Measurements from ENCODE around the gene ANKRA2.
A peak's percentile ranks its signal among the peaks of the same experiment; 100 is the strongest.
"Not testable (repeated sequence)": the region's sequence is repeated elsewhere in the genome, so short reads cannot be mapped to it uniquely, and the experiment has no call there.

ANKRA2 gene

GRCh38 chr5:73545403-73545779, 20.0 kb downstream of the ANKRA2 start:
- DNase-seq = no peak

- peak; percentile 87 for DNase-seq
Measured at GRCh38 chr5:73544429-73545402, 20.7 kb downstream of the ANKRA2 start.

- DNase-seq = no peak
Measured at GRCh38 chr5:73542020-73542419, 23.4 kb downstream of the ANKRA2 start.

DNA sequence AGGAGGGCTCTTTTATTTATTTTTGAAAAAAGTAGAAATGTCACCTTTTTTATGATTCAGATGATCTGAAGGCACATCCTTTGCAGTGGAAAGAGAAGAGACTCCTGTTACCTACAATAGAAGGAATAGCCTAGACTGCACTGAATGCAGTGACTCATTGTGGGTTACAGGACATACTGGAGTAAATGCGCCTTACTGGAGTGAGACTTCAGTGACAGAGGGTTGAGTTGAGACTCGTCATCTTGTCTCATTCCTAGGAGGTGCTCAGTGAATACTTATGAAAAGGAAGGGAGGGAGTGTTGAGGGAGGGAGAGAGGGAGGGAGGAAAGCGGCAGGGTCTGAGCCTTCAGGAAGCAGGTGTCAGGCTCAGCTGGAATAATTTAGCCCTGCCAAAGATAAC, 25.2 kb downstream of the ANKRA2 start:
- no peak for DNase-seq

- DNase-seq = no peak
Measured at GRCh38 chr5:73539730-73540129, 25.7 kb downstream of the ANKRA2 start.

DNA sequence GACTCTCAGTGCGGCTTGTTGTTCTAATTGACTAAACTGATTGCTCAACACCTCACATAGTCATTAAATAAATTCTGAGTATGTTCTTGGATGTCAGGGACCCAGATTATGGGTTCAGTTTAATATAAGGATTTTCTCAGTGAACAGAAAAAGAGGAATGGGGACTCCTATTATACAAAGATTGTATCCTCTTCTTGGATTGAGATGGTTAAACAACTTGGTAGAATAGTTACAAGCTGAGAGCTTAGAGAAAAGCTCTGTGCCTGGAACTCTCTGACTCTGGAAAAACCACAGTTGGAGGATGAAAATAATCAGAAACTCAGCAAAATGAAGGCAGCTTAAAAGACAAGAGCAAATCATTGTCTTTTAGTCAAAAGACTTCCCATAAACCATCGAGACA, 30.5 kb downstream of the ANKRA2 start:
- no peak for DNase-seq

DNA sequence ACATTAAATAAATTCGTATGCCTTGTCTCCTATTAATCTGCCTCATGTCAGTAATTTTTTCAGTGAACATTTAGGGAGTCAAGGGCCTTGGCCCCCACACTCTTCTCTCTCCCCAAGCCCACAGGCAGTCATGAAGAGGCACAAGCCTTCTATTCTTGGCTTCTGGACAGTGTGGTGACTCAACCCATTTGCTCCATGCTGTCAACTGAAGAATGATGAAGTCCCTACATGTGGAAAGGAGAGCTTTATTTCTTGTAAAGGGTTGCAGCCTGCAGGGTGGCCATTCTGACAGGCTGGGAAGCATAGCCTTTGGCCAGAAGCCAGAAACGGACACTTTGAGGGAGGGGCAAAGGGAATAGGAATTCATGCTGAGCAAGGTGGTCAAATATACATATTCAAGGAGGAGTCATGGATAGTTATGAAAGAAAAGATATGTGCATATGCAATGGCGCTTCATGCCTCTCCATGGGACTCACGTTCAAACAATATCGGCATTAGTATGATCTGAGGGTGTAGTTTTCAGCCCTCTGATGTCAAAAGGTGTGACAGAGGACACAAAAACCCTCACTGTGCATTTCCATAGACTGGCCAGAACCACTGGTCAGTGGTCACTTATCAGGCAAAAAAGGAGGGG, 31.3 kb downstream of the ANKRA2 start:
- no peak for DNase-seq

DNA sequence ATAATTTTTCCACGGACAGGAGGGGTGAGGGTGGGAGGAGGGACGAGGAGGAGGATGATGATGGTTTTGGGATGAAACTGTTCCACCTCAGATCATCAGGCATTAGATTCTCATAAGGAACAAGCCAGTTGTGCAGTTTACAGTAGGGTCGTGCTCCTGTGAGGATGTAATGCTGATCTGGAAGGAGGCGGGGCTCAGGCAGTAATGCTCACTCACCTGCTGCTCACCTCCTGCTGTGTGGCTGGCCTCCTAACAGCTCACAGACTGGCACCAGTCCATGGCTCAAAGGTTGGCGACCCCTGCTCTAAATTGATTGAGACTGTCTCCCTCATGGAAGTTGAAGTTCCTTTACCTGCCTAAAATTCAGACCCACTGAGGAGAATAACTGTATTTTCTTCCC, 33.2 kb downstream of the ANKRA2 start:
- no peak for DNase-seq

DNA sequence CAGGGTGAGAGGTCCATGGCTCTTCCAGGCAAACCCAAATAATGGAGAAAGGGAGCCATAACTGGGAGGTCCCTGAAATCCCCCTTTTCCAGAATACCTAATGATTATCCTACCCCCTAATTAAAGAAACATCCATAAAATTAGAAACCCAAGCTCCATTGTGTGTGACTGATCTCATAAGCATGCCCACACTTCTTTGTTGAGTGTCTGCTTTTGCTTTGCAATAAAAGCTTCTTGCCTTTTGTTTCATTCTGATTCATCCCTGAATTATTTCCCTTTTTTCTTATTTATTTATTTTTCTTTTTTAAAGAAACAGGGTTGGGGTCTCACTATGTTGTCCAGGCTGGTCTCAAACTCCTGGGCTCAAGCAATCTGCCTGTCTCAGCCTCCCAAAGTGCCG, 34.1 kb downstream of the ANKRA2 start:
- DNase-seq = no peak

- no peak for DNase-seq
Measured at GRCh38 chr5:73529081-73529480, 36.4 kb downstream of the ANKRA2 start.

GRCh38 chr5:73528248-73528647, 37.2 kb downstream of the ANKRA2 start:
- DNase-seq = no peak

DNA sequence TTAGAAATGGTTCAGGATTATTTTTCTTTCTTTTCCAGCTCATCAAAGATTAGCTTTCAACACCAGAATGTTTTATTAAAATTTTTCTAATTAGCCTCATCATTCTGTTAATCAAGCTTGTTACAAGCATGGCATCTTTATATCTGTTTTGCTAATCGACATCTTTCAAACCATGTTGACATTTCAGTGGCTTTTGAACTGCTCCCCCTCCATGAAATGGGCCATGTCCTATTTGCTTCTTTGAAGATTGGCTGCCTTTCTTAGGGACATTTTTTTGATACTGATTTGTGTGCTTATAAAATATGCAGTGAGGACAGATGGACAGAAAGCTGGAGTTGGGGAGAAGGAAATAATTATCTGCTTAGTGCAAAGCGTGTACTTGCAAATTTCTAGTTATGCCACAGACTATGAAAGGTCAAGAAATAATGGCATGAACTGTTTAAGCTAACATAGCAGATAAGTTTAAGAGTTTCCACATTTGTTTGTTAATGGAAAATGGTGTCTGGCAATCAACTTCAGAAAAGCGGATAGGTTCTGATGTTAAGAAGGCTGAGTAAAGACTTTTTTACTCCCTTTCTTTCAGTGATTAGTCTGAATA, 39.7 kb downstream of the ANKRA2 start:
- no peak for DNase-seq

DNA sequence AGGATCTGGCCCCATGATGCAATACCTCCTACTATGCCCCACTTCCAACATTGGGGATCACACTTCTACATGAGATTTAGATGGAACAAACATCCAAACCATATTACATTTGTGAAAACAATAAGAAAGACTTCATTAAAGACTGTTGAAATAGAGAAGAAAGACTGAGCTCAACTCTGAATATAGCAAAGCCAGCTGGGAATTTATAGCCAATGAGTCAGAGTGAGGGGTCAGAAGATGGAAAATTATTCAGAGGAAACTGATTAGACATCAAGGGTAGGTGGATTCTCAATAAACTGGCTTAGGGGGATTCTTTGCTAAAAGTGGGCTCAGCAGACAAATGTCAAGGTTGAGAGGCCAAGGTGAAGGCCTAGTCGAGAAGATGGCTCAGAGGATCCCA, 41.6 kb downstream of the ANKRA2 start:
- no peak for DNase-seq

- no peak for DNase-seq
Measured at GRCh38 chr5:73522989-73523388, 42.5 kb downstream of the ANKRA2 start.

DNA sequence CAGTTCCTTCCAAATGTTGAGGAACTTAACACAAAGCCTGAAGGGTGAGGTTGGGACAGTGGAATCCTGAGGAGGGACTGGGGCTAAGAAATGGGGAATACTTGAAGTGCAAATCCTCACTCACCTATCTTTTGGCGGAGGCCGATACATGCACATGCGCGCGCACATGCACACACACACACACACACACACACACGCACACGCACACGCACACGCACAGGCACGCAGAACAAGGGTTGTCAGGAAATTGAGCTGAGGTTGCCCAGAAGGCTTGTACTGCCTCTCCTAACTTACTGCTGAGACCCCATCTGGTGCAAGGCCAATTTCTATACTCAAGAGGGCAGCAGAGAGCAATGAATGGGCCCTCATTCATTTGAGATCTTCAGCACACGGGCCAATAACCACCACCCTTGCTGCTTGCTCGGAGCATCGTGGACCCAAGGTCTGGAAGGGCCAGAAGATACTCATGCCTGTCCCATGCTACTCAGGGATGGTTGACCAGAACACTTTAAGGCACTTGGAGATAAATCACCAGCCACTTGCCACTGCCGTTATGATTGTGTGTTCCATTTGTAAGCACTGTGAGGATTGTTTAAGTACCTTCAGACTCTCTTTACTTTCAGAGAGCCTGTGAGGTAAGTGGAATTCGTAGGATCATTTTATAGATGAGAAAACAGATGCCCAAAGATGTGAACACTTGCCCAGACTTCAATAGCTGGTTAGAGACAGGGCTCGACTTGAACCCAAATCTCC, 45.7 kb downstream of the ANKRA2 start:
- peak; percentile 59 for DNase-seq

GRCh38 chr5:73515232-73515631, 50.2 kb downstream of the ANKRA2 start:
- DNase-seq = no peak

GRCh38 chr5:73514418-73514817, 51.0 kb downstream of the ANKRA2 start:
- no peak for DNase-seq

DNA sequence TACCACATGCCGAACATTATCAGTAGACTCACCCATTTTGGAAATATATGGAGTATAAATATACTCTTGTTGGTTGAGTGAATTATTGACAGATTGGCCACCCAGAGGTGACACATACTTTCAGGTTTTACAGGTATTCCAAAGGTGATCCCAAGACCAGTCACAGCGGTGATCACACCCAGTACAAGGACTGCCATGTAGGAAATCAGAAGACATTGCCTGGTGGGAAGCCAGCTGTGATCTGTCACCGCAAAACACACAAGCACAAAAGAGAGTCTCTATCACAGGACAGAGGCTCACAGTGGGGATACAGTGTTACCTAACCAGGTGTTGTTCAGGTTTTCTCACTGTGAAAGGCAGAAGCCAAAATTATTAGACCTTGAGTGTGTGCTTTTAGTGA, 51.4 kb downstream of the ANKRA2 start:
- DNase-seq = no peak

- DNase-seq = not testable (repeated sequence)
Measured at GRCh38 chr5:73508521-73508920, 56.9 kb downstream of the ANKRA2 start.

DNA sequence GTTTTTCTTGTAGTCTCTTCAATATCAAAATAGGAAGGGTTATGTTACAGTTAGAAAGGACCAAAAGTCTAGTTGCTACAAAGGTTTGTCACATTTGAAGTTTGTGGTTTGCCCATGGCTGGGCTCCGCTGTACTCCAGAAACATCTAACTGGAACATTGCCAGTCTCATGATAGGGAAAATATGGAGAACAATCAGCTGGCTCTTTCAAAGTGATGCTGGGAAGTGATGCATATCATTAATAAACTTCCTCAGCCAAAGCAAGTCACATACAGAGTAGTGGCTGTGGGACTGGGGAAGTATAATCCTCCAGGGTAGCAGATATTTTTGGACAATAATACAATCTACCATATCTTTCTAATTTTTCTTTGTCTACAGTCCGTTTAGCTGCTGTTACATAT, 58.4 kb downstream of the ANKRA2 start:
- no peak for DNase-seq

DNA sequence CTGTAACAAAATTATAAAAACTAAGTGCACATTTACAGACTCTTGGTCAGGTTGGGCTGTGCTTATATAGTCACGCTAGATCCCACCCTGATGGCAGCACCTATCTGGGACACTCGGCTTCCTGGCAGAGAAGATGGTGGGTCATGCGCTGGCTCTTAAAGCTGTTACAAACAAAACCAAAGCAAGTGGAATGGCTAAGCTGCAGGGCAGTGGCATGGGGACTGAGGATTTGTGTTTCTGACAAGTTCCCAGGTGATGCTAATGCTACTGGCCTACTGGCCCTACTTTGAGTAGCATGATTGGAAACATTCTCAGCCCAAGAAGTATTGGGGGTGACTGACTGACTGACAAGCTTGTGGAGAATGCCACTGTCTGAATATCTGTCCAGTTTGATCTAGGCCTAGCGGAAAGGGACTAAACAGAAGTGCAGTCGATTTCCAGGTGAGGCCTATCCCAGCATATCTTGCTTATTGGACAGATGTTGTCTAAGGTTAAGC, 58.9 kb downstream of the ANKRA2 start:
- DNase-seq = no peak

All from NCI-H1436 treated with DMSO at 0.1 percent for 48 hours (cell line).